ENCODE results near the gene TOP3A.

The TOP3A gene

GRCh38 chr17:18248811-18249210, 66.0 kb downstream of the TOP3A start:
- no peak for TF ChIP-seq CTCF (IDR thresholded peaks at IDR 0.05; ENCODE audit: low read depth, low read length)
- no peak for DNase-seq (ENCODE audit: low read depth in 2 of 2)
- H3K4me3 ChIP-seq (replicated peaks in 1 of 2; ENCODE audit: low read depth in 2 of 2, low read length in 2 of 2): no peak overlapping the region

- H3K4me3 ChIP-seq (replicated peaks in 1 of 2; ENCODE audit: low read depth in 2 of 2, low read length in 2 of 2): no peak overlapping the region
- peak; percentile 77 to 83 for DNase-seq (ENCODE audit: low read depth in 2 of 2)
- TF ChIP-seq CTCF (IDR thresholded peaks at IDR 0.05; ENCODE audit: low read depth, low read length): peak; percentile 69
These were observed 66.5 kb downstream of the TOP3A start for GRCh38 chr17:18248300-18248731.

- no peak for DNase-seq (ENCODE audit: low read depth in 2 of 2)
- no peak overlapping the region for H3K4me3 ChIP-seq (replicated peaks in 1 of 2; ENCODE audit: low read depth in 2 of 2, low read length in 2 of 2)
- TF ChIP-seq CTCF (IDR thresholded peaks at IDR 0.05; ENCODE audit: low read depth, low read length): no peak
These were observed 67.2 kb downstream of the TOP3A start for GRCh38 chr17:18247613-18248001.

GRCh38 chr17:18246880-18247612, 67.7 kb downstream of the TOP3A start:
- DNase-seq (ENCODE audit: low read depth in 2 of 2): peak; percentile 40
- no peak for TF ChIP-seq CTCF (IDR thresholded peaks at IDR 0.05; ENCODE audit: low read depth, low read length)

GRCh38 chr17:18246109-18246725, 68.6 kb downstream of the TOP3A start:
- TF ChIP-seq CTCF (IDR thresholded peaks at IDR 0.05; ENCODE audit: low read depth, low read length): no peak
- no peak for DNase-seq (ENCODE audit: low read depth in 2 of 2)
- H3K4me3 ChIP-seq (replicated peaks in 1 of 2; ENCODE audit: low read depth in 2 of 2, low read length in 2 of 2): no peak overlapping the region

More at GRCh38 chr17:18246880-18247612, 67.7 kb downstream of the TOP3A start:
- no peak overlapping the region for H3K4me3 ChIP-seq (replicated peaks in 1 of 2; ENCODE audit: low read depth in 2 of 2, low read length in 2 of 2)

- no peak overlapping the region for H3K4me3 ChIP-seq (replicated peaks in 1 of 2; ENCODE audit: low read depth in 2 of 2, low read length in 2 of 2)
- no peak for TF ChIP-seq CTCF (IDR thresholded peaks at IDR 0.05; ENCODE audit: low read depth, low read length)
- peak in 1 of 2 donors; percentile 33 for DNase-seq (ENCODE audit: low read depth in 2 of 2)
These were observed 69.6 kb downstream of the TOP3A start for GRCh38 chr17:18245038-18245776.

All from cardiac fibroblast (primary cell).